Loucy (cell line): ENCODE measurements around the gene CDH13.

Source experiments
- EZH2phosphoT487 ChIP-seq: fragments of 200-600 bp; IDR thresholded peaks from 2 replicates; pipeline ENCODE4 v1.6.1; 2018; ENCODE audit warnings: antibody characterized with exemption, mild to moderate bottlenecking, moderate library complexity, borderline replicate concordance
- TF ChIP-seq, protein P1 (sequence below): fragments of 200-600 bp; sonication (generic); conservative IDR thresholded peaks from 2 replicates; pipeline ENCODE4 v1.5.1; 2014; ENCODE audit warnings: mild to moderate bottlenecking, antibody characterized with exemption, low read length

DNA sequence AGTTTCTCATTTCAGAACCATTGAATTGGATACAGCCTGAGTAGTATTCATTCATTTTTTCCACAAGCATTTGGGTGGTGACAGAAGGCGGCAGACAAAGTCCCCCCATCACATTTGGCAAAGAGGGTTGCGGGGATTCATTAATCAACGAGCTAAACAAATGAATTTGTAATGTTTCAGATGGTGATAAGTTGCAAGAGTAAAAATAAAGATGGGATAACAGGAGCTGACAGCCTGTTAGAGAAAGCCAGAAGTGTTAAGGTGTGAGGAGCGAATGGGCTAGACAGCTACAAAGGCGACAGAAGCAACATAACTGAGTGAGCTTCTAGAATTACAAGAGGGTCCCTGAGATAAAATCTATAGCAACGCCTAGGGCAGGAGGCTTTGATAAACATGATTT, 838.2 kb downstream of the CDH13 start:
- TF ChIP-seq, protein P1, sequence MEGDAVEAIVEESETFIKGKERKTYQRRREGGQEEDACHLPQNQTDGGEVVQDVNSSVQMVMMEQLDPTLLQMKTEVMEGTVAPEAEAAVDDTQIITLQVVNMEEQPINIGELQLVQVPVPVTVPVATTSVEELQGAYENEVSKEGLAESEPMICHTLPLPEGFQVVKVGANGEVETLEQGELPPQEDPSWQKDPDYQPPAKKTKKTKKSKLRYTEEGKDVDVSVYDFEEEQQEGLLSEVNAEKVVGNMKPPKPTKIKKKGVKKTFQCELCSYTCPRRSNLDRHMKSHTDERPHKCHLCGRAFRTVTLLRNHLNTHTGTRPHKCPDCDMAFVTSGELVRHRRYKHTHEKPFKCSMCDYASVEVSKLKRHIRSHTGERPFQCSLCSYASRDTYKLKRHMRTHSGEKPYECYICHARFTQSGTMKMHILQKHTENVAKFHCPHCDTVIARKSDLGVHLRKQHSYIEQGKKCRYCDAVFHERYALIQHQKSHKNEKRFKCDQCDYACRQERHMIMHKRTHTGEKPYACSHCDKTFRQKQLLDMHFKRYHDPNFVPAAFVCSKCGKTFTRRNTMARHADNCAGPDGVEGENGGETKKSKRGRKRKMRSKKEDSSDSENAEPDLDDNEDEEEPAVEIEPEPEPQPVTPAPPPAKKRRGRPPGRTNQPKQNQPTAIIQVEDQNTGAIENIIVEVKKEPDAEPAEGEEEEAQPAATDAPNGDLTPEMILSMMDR: no peak
- TF ChIP-seq EZH2phosphoT487: no peak
